ENCODE data around the gene IRF7.
A peak's percentile ranks its signal among the peaks of the same experiment; 100 is the strongest.

IRF7 gene

DNA sequence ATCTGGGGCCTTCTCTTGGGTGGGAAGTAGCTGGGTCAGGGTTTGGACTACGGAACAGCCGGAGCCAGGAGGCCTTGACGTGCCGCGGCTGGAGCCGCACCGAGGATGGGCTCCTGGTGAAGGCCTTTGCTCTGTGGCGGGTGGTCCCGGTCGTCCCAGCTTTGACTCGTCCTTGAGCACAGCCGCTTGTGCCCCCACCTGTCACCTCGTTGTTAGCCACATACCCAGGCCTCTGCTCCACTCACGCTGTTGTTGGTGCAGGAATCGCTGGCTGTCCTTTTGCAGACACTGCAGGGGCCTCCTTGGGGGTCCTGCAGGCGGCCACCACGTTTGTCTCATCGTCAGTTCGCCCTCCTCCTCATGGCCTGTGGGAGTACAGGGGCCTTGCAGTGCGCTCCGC, 22.4 kb downstream of the IRF7 start:
- no peak for DNase-seq

DNA sequence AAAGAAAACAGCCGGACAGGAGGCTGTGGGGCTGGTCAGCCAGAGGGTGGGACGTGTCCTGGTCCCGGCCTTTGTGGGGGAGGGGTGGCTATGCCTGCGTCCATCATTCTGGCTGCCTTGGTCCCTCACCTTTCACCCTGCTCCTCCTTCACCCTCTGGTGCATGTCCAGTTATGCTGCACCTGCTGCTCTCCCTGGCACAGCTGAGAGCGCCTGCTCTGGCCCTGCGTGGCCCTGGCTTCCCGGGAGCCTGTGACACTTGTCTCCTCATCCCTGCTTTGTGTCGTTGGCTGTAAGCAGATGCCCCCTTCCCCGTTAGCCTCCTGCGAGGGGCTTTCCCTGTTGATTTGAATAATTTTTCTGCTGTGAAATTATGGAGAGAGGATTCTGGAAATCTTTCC, 22.8 kb downstream of the IRF7 start:
- in situ Hi-C loops (cut with HindIII; ENCODE audit: low pct_ligation_motif_present, low pct_unique_long_range_greater_than_20kb, low sequenced_read_pairs), result no loop called here
- no peak for DNase-seq

More for the DNA sequence above, 22.4 kb downstream of the IRF7 start:
- in situ Hi-C loops (cut with HindIII; ENCODE audit: low pct_ligation_motif_present, low pct_unique_long_range_greater_than_20kb, low sequenced_read_pairs), result no loop called here

DNA sequence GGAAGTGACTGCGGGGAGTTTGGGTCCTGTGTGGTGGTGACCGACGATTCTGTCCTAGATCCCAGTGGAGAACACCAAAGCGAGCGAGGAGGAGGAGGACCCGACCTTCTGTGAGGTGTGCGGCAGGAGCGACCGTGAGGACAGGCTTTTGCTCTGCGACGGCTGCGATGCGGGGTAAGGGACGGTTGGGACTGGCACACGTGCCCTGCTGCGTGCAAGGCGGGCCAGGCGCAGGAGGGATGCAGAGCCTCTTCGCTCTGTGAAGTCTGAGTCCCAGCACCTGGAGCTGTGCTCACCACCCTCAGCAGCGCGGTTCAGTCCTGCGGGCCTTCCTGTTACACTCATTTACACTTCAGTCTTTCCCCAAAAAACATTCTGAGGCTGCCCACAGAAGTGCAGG, 23.2 kb downstream of the IRF7 start:
- in situ Hi-C loops (cut with HindIII; ENCODE audit: low pct_ligation_motif_present, low pct_unique_long_range_greater_than_20kb, low sequenced_read_pairs), result no loop called here
- DNase-seq, result no peak

DNA sequence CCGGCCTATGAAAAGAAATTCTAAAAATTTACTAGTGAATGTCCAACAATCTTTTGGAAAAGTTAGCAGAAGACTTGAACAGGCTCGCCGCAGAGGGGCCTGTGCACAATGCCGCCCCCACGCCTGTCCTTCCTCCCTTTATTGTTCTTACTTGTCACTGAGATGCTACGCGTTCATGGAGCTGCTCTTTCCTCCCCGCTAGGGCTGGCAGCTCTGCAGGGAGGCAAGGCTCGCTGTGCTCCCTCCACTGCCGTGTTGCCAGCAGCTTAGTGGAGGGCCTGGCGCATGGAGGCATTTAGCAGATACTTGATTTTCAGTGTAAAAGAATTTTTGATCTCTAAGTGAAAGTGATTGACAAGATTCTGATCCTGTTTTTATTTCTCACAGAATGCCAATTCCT, 24.8 kb downstream of the IRF7 start:
- DNase-seq, result no peak
- in situ Hi-C loops (cut with HindIII; ENCODE audit: low pct_ligation_motif_present, low pct_unique_long_range_greater_than_20kb, low sequenced_read_pairs), result no loop called here

DNA sequence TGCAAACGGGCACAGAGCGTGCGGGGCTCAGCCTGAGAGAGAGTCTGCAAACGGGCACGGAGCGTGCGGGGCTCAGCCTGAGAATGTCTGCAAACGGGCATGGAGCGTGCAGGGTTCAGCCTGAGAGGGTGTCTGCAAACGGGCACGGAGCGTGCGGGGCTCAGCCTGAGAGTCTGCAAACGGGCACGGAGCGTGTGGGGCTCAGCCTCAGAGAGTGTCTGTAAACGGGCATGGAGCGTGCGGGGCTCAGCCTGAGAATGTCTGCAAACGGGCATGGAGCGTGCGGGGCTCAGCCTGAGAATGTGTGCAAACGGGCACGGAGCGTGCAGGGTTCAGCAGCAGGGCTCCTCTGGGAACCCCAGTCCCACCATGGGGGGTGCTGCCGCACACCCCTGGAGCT, 26.0 kb downstream of the IRF7 start:
- no peak for DNase-seq
- in situ Hi-C loops (cut with HindIII; ENCODE audit: low pct_ligation_motif_present, low pct_unique_long_range_greater_than_20kb, low sequenced_read_pairs), result no loop called here

DNA sequence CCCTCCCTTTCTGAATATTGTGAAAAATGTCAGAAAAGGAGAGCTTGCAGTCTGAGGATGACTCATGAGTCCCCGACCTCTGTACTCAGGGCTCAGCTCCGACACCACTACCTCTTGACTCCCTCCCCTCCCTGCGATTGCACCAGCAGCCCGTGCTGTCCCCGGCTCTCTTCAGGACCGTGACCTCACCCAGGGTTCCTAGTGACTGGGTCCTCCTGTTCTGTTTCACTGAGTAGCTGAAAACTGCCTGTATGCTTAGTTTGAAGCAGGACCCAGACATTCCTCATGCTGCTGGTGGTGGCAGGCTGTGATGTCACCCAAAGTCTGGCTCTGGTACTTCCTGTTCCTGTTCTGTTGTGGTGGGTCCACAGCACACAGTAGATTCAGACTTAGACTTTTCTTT, 27.8 kb downstream of the IRF7 start:
- in situ Hi-C loops (cut with HindIII; ENCODE audit: low pct_ligation_motif_present, low pct_unique_long_range_greater_than_20kb, low sequenced_read_pairs), result no loop called here
- DNase-seq, result peak; percentile 63

DNA sequence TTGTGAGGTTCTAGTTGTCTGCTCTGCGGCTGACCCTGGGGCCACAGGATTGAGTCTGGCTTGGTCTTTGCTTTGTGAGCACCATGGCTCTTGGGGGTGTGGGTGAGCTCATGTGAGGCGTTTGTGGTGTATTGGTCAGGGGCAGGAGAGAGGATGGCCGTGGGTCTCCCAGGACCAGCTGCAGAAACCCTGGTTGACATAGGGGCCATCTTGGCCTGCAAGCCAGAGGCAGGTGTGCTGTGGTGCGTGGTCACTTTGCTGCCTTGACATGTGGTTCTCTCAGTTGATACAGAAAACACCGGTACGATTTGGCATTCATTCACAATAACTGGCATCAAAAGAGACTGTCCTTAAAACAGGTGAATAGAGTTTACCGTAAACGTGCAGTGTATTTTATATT, 28.2 kb downstream of the IRF7 start:
- in situ Hi-C loops (cut with HindIII; ENCODE audit: low pct_ligation_motif_present, low pct_unique_long_range_greater_than_20kb, low sequenced_read_pairs), result no loop called here
- DNase-seq, result no peak

DNA sequence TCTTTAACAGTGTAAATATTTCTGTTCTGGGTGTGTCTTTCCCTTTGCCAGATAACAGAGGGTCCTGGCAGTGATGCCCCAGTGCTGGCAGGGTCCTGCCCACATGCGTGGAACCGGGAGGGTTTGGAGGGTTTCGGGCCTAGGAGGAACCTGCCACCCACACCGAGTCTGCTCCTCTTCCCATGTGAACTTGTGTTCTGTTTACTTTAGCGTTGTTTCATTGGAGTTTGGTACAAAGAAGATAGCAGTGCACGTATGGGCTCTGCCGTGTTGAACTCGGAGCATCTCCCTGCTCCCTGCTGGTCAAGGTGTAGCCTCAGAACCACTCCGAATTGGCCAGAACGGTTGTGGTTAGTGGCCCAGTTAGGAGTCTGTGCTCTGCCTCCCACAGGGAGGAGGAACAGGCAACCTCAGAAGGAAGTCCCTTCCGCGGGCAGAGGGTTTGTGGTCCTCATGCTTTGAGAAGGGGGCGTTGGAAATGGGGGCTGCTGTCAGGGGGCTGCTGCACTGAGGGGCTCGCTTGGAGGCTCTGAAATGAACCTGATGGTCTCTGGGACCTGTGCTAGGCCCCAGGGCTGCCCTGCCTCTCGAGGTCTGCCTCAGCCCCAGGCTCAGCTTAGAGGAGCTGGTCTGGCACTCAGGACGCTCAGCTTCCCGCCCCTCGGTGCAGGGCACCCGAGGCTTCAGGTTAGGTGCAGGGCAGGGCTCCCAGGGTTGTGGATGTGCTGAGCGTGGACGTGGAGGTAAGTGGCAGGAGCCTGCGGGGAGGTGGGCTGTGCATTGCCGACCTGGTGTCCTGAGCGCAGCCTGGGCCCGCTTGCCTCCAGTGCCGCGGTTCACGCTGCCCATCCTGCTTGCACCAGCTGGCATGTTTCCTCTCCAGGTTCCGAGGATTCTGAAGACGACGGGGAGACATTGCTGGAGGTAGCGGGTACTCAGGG, 29.1 kb downstream of the IRF7 start:
- DNase-seq, result no peak

DNA sequence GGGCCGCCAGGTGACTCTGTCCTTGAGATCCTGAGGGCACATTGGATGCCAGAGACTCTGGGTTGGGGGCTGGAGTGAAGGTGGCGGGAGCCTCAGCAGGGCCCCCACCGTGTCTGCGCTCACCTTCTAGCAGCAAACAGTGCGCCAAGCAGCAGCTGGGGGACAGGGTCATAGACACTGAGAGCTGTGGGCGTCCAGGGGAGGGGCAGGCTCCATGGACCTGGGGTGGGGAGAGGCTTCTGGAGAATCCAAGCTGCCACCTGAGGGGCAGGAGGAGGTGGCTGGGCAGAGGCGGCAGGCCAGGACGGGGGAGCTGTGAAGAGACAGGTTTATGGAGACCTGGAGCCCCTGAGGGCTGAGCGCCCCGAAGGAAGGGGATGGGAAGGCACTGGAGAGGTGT, 31.5 kb downstream of the IRF7 start:
- in situ Hi-C loops (cut with HindIII; ENCODE audit: low pct_ligation_motif_present, low pct_unique_long_range_greater_than_20kb, low sequenced_read_pairs), result no loop called here
- no peak for DNase-seq

More for the DNA sequence above, 29.1 kb downstream of the IRF7 start:
- in situ Hi-C loops (cut with HindIII; ENCODE audit: low pct_ligation_motif_present, low pct_unique_long_range_greater_than_20kb, low sequenced_read_pairs), result no loop called here

DNA sequence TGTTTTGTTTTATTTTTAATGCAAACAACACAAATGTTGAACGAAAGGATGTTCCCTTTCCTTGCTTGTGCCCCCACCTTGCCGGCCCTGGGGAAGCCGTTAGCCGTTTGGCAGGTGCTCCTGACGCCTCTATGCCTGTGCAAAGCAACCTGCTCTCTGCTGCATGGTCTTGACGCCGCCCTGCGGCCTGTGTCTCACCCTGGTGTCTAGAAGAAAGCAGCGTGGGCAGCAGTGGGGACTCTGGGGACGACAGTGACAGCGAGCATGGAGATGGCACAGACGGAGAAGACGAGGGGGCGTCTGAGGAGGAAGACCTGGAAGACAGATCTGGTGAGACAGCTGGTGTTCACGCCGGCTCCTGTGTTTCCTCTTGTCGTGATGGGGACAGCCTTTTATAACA, 34.0 kb downstream of the IRF7 start:
- no peak for DNase-seq
- in situ Hi-C loops (cut with HindIII; ENCODE audit: low pct_ligation_motif_present, low pct_unique_long_range_greater_than_20kb, low sequenced_read_pairs), result no loop called here

DNA sequence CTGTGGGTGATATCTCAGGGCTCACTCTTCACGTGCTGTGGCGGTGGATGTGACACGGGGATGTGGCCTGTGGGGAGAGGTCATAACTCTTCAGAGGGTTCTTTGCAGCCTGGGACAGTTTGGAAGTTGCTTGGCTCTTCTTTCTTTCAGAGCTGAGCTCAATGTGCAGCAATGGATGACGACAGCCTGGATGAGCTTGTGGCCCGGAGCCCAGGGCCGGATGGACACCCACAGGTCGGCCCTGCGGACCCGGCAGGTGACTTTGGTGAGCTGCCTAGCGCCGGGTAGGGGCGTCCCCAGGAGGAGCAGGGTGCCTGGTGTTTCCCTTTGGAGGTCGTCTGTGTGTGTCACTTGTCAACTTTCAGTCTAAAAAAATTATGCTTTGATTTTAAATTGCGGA, 34.4 kb downstream of the IRF7 start:
- in situ Hi-C loops (cut with HindIII; ENCODE audit: low pct_ligation_motif_present, low pct_unique_long_range_greater_than_20kb, low sequenced_read_pairs), result no loop called here
- no peak for DNase-seq

DNA sequence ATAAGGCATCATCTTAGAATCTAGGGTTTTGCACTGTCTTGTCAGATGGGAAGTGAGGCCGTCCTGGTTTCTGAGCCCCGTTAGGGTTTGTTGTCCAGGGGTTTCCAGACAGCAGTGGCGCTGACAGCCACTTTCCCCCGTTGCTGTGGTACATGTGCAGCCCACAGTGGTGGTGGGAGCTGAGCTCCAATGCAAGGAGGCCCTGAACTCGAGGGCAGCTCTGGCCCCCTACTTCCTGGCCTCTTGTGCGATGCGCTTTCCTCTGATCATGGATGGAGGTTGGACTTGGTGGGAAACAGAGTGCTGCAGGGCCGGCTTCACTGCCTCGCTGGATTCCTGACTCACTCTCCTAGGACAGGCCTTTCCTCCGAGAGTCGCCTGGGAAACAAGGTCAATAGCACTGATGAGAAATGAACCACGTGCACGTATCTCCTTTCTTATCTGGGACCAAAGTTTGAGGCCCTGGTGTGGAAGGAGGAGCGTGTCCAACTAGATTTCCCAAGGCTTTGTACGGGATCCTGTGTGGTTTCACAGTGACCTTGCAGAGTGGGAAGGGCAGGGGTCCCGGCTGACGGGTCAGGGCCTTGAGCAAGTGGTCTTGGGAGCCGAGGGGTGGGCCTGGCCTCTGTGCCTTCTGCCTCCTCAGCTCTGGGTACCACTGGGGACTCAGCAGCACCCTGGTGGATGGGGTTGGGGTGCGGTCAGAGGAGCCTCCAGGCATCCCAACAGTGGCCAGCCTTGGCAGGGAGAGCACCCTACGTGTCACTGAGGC, 35.7 kb downstream of the IRF7 start:
- in situ Hi-C loops (cut with HindIII; ENCODE audit: low pct_ligation_motif_present, low pct_unique_long_range_greater_than_20kb, low sequenced_read_pairs), result no loop called here
- no peak for DNase-seq

DNA sequence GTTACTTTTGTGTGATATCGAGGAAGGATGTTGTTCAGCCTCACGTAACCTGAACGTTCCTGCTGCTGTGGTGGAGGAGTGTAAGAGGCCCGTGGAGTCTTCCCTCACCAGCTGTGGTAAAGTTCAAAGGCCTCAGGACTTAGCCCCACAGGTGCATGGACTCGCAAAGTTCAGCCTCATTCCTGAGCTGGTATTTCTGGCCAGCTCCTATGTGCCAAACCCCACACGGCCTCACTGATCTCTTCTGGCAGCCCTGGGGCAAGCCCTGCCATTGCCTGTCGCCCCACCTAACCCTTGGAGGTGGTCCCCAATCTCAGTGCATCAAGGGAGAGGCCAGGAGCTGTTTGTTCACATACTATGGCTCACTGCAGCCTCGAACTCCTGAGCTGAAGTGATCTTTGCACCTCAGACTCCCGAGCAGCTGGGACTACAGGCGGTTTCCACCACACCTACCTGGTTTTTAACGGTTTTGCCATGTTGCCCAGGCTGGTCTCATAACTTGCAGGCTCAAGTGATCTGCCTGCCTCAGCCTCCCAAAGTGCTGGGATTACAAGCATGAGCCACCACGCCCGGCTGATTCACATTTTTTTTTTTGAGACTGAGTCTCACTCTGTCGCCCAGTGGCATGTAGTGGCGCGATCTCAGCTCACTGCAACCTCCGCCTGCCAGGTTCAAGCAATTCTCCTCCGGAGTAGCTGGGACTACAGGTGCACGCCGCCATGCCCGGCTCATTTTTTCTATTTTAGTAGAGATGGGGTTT, 37.3 kb downstream of the IRF7 start:
- in situ Hi-C loops (cut with HindIII; ENCODE audit: low pct_ligation_motif_present, low pct_unique_long_range_greater_than_20kb, low sequenced_read_pairs), result no loop called here

DNA sequence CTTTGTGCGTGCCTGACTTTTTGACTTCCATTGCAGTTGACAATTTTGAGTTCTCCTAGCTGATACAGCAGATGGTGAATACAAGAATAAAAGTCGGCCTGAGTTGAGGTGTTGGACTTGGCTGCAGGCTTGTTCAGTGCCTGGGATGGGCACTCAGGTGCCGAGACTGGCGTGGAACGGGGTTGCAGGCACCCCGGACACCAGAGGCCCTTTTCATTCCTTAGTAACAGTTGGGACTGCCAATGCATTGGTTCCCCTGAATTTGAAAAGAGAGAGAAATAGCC, 38.2 kb downstream of the IRF7 start:
- DNase-seq, result no peak
- in situ Hi-C loops (cut with HindIII; ENCODE audit: low pct_ligation_motif_present, low pct_unique_long_range_greater_than_20kb, low sequenced_read_pairs), result no loop called here

More for the DNA sequence above, 37.3 kb downstream of the IRF7 start:
- peak; percentile 44 for DNase-seq

DNA sequence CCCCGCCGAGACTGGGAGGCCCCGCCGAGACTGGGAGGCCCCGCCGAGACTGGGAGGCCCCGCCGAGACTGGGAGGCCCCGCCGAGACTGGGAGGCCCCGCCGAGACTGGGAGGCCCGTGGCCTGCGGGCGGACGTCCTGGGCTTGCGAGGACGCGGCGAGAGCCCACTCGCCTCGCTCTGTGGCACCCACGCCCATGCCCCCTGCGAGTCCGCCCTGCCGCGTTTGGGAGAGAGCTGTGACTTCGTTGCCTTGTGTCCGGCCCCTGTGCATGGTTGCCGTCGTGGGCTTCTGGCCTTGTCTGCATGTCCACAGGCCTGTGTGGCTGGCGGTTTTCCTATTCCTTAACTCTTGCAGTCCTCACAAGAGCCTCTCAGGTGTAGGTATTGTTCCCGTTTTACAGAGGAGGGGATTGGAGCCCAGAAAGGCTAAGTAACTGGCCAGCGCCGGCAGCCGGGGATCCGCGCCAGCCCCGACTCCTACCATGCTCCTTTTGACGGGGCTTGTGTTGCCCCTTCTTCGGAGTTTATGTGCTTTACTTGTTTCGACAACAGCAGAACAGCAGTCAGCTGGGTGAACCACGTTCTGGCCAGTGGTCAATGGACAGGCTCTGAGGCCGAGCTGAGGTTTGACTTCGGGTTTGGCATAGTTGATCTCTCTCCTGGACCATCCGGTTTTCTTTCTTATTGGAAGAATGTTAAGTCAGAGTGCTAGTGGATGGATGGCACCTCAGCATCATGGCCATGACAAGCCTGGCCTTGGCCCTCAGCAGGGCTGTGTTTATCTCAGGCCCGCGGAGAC, 38.7 kb downstream of the IRF7 start:
- in situ Hi-C loops (cut with HindIII; ENCODE audit: low pct_ligation_motif_present, low pct_unique_long_range_greater_than_20kb, low sequenced_read_pairs), result no loop called here
- no peak for DNase-seq

DNA sequence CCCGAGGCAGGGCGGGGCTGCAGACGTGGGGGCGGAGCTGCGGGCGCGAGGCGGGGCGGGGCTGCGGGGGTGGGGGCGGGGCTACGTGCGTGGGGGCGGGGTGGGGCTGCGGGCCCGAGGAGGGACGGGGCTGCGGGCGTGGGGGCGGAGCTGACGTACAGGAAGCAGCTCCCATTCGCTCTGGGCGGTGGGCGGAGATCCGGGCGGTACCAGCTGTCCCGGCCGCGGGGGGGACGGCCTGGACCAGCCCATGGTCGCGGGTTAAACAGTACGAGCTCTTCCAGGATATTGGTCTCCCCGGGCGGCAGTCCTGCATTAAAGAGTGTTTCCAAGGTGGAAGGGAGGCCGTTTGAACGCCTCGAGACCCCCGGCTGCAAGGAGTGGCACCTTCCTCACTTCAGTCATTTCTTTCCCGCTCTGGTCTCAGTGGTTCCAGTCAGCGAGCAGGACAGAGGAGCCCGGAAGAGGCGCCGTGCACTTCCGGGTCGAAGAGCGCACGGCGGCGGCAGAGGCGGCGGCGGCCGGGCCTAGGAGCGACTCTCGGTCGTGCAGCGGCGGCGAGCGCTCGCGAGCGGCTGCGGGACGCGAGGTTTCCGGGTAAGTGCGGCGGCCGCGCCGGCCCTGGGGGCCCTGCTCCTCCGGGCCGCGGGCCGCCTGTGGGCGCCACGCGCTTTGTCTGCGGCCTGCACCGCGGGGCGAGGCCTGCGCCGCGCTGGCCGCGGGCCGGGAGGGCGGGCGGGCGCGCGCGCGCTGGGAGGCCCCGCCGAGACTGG, 39.6 kb downstream of the IRF7 start, which contains the start of gene PHRF1:
Gene PHRF1 (plus strand): TSS at position 475 of the 773 bp plus-strand sequence. CDS start 5,043 bp downstream, outside the sequence.
- DNase-seq, result peak; percentile 87
- in situ Hi-C loops (cut with HindIII; ENCODE audit: low pct_ligation_motif_present, low pct_unique_long_range_greater_than_20kb, low sequenced_read_pairs), result no loop called here

DNA sequence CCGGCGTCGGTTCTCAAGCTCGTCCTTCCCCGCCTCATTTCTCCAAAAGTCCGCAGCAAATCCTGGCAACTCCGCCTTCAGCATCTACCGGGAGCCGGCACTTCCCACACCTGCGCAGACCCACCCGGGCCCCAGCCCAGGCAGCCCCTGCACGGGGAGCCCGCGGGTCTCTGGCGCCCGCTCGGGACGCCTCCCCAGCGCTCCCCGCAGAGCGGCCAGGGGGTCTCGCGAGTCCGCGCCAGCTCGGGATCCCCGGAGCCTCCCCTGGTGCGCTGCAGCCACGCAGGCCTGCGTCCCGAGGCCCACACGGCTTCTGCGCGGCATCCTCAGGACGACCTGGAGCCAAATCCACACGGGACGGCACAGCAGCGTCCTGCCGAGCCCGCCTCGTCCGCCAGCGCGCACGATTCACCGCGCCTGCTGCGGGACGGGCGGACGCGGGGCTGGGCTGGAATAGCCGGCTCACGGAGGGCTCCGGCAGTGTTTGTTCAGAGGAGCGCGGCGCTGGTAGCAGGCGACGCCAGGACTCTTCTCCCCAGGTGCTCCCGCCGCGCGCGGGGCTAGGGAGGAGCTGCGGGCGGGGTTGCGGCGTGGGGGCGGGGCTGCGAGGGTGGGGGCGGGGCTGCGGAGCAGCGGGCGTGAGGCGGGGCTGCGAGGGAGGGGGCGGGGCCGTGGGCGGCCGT, 40.3 kb downstream of the IRF7 start:
- no peak for DNase-seq
- in situ Hi-C loops (cut with HindIII; ENCODE audit: low pct_ligation_motif_present, low pct_unique_long_range_greater_than_20kb, low sequenced_read_pairs), result no loop called here
